ENCODE measurements around the gene FAM149B1.

The FAM149B1 gene

DNA sequence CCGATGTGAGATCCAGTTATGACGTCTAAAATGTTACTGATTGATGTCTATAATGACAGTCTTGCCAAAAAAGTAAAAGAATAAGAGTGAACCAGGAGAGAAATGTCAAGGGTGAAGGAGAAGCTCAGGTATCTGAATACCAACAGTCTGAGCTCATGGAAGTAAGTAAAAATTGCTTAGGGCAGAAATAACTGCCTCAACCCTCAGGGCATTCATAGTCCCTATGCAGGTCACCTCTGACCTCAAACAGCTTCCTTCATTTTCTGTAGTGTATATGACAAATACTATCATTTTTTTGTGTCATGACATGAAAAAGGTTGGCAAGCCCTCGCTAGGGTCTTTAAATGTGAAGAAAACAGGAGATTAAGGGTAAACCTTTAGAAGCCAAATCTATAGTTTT lies 125.5 kb downstream of the FAM149B1 start:
- no peak for DNase-seq
